Trophoblast cell (in vitro differentiated cells and primary cell): ENCODE measurements around the gene FGFBP3.

ENCODE experiments used
- DNase-seq, 2 donors: peaks; one replicate each; pipeline ENCODE4 v3.0.0-alpha.2; 2016
- H2AFZ ChIP-seq: 2 replicates; pipeline ENCODE4 v1.6.1; 2013; ENCODE audit warnings: low read length, moderate library complexity, mild to moderate bottlenecking; ENCODE audit not compliant: insufficient read depth, poor library complexity
- H2AK5ac ChIP-seq: 2 replicates; pipeline ENCODE4 v1.6.1; 2013; ENCODE audit warnings: mild to moderate bottlenecking, low read length
- H2BK120ac ChIP-seq: 2 replicates; pipeline ENCODE4 v1.6.1; 2013; ENCODE audit warnings: low read length, mild to moderate bottlenecking, moderate library complexity; ENCODE audit not compliant: insufficient read depth, poor library complexity
- H2BK12ac ChIP-seq: 2 replicates; pipeline ENCODE4 v1.6.1; 2013; ENCODE audit warnings: mild to moderate bottlenecking, low read length, moderate library complexity
- H2BK5ac ChIP-seq: 2 replicates; pipeline ENCODE4 v1.6.1; 2013; ENCODE audit warnings: low read length, low read depth, moderate library complexity, mild to moderate bottlenecking; ENCODE audit not compliant: poor library complexity
- H3K14ac ChIP-seq: 2 replicates; pipeline ENCODE4 v1.6.1; 2013; ENCODE audit warnings: mild to moderate bottlenecking, low read length
- H3K18ac ChIP-seq: 2 replicates; pipeline ENCODE4 v1.6.1; 2013; ENCODE audit warnings: mild to moderate bottlenecking, low read length
- H3K23ac ChIP-seq: 2 replicates; pipeline ENCODE4 v1.6.1; 2013; ENCODE audit warnings: low read length
- H3K27ac ChIP-seq: 2 replicates; pipeline ENCODE4 v1.5.1; 2013; ENCODE audit warnings: low read depth, mild to moderate bottlenecking, inconsistent platforms, low read length, moderate library complexity
- H3K27me3 ChIP-seq: 2 replicates; pipeline ENCODE4 v1.6.1; 2013; ENCODE audit warnings: inconsistent platforms, mild to moderate bottlenecking, low read length, moderate library complexity; ENCODE audit not compliant: insufficient read depth
- H3K36me3 ChIP-seq, 2 experiments: 1 replicate in 1 of 2; 2 replicates in 1 of 2; pipeline ENCODE4 v1.6.1; 2013; ENCODE audit warnings: low read length in 2 of 2, mild to moderate bottlenecking in 2 of 2, moderate library complexity in 1 of 2; ENCODE audit not compliant: insufficient read depth in 2 of 2, control insufficient read depth in 1 of 2
- H3K4ac ChIP-seq: 2 replicates; pipeline ENCODE4 v1.6.1; 2013; ENCODE audit warnings: low read depth, mild to moderate bottlenecking, low read length, moderate library complexity
- H3K4me1 ChIP-seq, 2 experiments: 1 replicate in 1 of 2; 2 replicates in 1 of 2; pipeline ENCODE4 v1.6.1; 2013; ENCODE audit warnings: low read length in 2 of 2, mild to moderate bottlenecking in 2 of 2, moderate library complexity in 1 of 2; ENCODE audit not compliant: insufficient read depth in 2 of 2, control insufficient read depth in 1 of 2
- H3K4me2 ChIP-seq: 2 replicates; pipeline ENCODE4 v1.6.1; 2013; ENCODE audit warnings: inconsistent platforms, mild to moderate bottlenecking, low read length, moderate library complexity
- H3K4me3 ChIP-seq: 2 replicates; pipeline ENCODE4 v1.5.1; 2013; ENCODE audit warnings: mild to moderate bottlenecking, low read depth, low read length, inconsistent platforms
- H3K79me1 ChIP-seq: one replicate; pipeline ENCODE4 v1.6.1; 2013; ENCODE audit warnings: low read length
- H3K79me2 ChIP-seq: 2 replicates; pipeline ENCODE4 v1.6.1; 2013; ENCODE audit warnings: low read length, mild to moderate bottlenecking; ENCODE audit not compliant: control insufficient read depth, insufficient read depth, poor library complexity
- H3K9ac ChIP-seq: 2 replicates; pipeline ENCODE4 v1.6.1; 2013; ENCODE audit warnings: mild to moderate bottlenecking, low read length
- H3K9me3 ChIP-seq: 2 replicates; pipeline ENCODE4 v1.6.1; 2013; ENCODE audit warnings: low read depth, mild to moderate bottlenecking, control low read depth, inconsistent platforms, low read length; ENCODE audit not compliant: insufficient read depth
- H4K12ac ChIP-seq: 2 replicates; pipeline ENCODE4 v1.6.1; 2013; ENCODE audit warnings: low read depth, mild to moderate bottlenecking, low read length, moderate library complexity
- H4K8ac ChIP-seq: 2 replicates; pipeline ENCODE4 v1.6.1; 2013; ENCODE audit warnings: low read depth, mild to moderate bottlenecking, low read length, moderate library complexity
- H4K91ac ChIP-seq: one replicate; pipeline ENCODE4 v1.6.1; 2013; ENCODE audit warnings: low read depth, mild to moderate bottlenecking, low read length, moderate library complexity
- WGBS: extraction: QIAGEN DNeasy Blood & Tissue Kit; methylation state at CpG from one replicate; pipeline ENCODE4 v1.1.7; 2013; ENCODE audit warnings: missing lambda C conversion rate; ENCODE audit not compliant: insufficient read length, insufficient coverage; ENCODE audit errors: extremely low coverage; 5-methylcytosine and 5-hydroxymethylcytosine counted together

FGFBP3 gene

DNA sequence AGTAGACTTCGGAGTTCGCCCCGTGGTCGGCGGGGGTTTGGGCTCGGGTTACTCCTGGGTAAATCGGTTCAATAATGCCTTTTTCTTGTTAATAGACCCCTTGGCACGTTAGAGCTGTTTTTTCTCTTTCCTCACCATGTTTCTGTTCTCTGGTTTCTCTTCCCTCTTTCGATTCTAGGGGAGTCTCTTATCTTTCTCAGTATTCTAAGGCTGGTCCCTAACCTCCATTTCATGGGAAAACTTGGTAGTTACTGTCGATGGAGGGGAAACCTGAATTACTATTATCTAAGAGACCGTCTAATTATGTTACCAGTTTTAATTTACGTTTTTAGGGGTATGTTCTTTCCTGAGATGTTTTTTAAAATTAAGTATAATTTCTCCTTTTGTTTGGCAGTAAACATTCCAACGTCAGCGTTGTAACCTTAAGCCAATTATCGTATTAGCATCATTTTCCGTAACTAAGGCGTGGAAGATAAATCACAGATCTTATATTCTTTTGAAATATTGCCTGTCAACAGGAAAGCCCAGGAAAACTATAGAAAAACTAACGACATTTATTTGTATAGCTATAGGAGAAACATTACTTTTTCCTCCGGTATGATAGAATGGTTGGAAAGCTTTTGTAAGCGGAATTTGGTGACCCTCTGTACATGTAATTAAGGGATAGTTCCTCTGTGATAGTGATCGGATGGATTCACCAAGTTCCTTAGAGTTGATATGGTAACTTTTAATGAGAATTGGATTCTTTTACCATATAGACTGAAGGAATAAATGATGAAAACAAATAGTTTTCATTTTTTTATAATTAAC, 15.1 kb upstream of the FGFBP3 start:
- H2AFZ ChIP-seq, result peak overlapping the region; percentile 92
- no peak overlapping the region for H2BK12ac ChIP-seq
- peaks cover 0 to 3% of the 10 kb centered on the region in 2 experiments for H3K36me3 ChIP-seq
- no peak overlapping the region for H3K23ac ChIP-seq
- H4K8ac ChIP-seq, result peak overlapping the region; percentile 97
- no peak overlapping the region for H2AK5ac ChIP-seq
- no peaks in the 10 kb centered on the region for H3K9me3 ChIP-seq
- peaks cover 3% of the 10 kb centered on the region for H3K79me2 ChIP-seq
- peak overlapping the region; percentile 67 for H3K27ac ChIP-seq
- H3K9ac ChIP-seq, result peak overlapping the region; percentile 90
- peak overlapping the region; percentile 87 for H3K4me2 ChIP-seq
- H3K4me1 ChIP-seq, result peaks cover 2 to 4% of the 10 kb centered on the region in 2 experiments
- WGBS, result no CpG with 5 or more reads among the region's 21 CpGs
- peak in 1 of 2 donors; percentile 58 for DNase-seq
- H4K91ac ChIP-seq, result peak overlapping the region; percentile 84
- peaks cover 6% of the 10 kb centered on the region for H3K79me1 ChIP-seq
- H3K4ac ChIP-seq, result peak overlapping the region; percentile 73
- H3K4me3 ChIP-seq, result peak overlapping the region; percentile 95
- H2BK120ac ChIP-seq, result no peak overlapping the region
- H3K27me3 ChIP-seq, result no peaks in the 10 kb centered on the region
- no peak overlapping the region for H3K14ac ChIP-seq
- no peak overlapping the region for H2BK5ac ChIP-seq
- H4K12ac ChIP-seq, result peak overlapping the region; percentile 82
- H3K18ac ChIP-seq, result no peak overlapping the region

DNA sequence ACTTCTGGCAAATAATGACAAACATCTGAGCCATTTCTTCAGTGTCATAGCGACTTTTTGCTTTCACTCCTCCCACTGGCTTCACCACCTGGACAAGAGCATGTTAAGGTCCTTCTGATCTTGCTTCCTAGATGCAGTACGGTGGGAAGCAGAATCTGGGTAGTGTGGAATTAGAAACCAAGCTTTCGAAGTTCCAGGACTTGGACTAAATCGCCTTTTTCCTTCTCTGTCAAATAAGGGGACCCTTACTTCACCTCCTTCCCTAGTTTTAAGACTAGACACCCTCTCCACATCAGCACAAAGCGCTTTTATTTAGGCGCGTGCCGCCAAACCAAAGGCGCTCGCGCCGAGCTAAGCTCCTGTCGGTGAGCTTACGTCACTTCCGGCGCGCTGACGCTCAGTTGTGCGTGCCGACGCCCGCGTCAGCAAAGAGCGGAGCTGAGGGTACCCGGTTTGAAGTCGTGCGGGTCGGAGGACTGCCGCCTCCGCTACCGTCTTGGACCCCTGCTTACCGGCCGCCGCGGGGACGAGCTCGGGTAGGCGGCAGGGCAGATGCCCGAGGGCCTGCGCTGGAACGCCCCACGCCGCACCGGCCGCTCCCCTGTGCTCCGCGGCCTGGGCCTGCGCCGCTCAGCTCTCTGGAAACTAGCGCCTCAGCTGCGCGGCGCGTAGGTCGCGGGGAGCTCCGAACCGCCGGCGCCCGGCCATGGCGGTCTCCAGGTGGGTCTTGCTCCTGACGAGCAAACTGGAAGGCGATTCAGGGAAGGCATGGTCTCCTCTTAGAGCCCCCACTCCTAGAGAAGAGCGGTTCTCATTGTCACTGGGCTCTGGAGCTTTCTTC, 14.3 kb upstream of the FGFBP3 start, which contains the start of gene BTAF1:
BTAF1 (plus strand) TSS at position 400 of the 841 bp plus-strand sequence; CDS start at position 707, 307 bp downstream.
- H4K8ac ChIP-seq, result peak within 1 kb of the TSS; percentile 97
- H3K4ac ChIP-seq, result peak within 1 kb of the TSS; percentile 73
- WGBS, result no CpG with 5 or more reads among the region's 65 CpGs
- peak within 1 kb of the TSS; percentile 84 for H4K91ac ChIP-seq
- peak within 1 kb of the TSS; percentile 56 for H2BK120ac ChIP-seq
- peak within 1 kb of the TSS; percentile 98 for H3K18ac ChIP-seq
- peak within 1 kb of the TSS; percentile 82 for H4K12ac ChIP-seq
- peaks cover 0 to 1% of the 10 kb centered on the region in 2 experiments for H3K36me3 ChIP-seq
- peak within 1 kb of the TSS; percentile 95 for H3K4me3 ChIP-seq
- H3K9ac ChIP-seq, result peak within 1 kb of the TSS; percentile 90
- H2BK5ac ChIP-seq, result peak within 1 kb of the TSS; percentile 70
- peak within 1 kb of the TSS; percentile 87 for H3K4me2 ChIP-seq
- peak within 1 kb of the TSS; percentile 95 for H3K14ac ChIP-seq
- H3K4me1 ChIP-seq, result peaks cover 2 to 4% of the 10 kb centered on the region in 2 experiments
- no peaks in the 10 kb centered on the region for H3K9me3 ChIP-seq
- peaks cover 3% of the 10 kb centered on the region for H3K79me2 ChIP-seq
- H2BK12ac ChIP-seq, result no peak within 1 kb of the TSS
- H3K27ac ChIP-seq, result peak within 1 kb of the TSS; percentile 78
- H2AFZ ChIP-seq, result peak within 1 kb of the TSS; percentile 92
- no peaks in the 10 kb centered on the region for H3K27me3 ChIP-seq
- DNase-seq, result peak; percentile 98 to 100
- no peak within 1 kb of the TSS for H3K23ac ChIP-seq
- peaks cover 6% of the 10 kb centered on the region for H3K79me1 ChIP-seq
- H2AK5ac ChIP-seq, result no peak within 1 kb of the TSS

DNA sequence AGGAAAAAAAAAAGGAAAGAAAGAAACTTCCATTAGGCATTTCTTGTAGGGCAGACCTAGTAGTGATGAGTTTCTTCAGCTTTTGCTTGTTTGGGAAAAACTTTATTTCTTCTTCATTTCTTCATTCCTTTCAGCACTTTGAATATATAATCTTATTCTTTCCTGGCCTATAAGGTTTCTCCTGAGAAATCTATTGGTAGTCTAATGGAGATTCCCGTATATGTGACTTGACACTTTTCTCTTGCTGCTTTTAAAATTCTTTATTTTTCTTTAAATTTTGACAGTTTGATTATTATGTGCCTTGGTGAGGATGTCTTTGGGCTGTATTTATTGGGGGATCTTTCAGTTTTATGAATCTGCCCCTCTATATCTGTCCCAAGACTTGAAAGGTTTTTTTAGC, 10.4 kb upstream of the FGFBP3 start:
- Histone ChIP-seq H3K9me3 (no peaks in the 10 kb centered on the region), H2BK12ac (no peak overlapping the region), H3K27me3 (no peaks in the 10 kb centered on the region), H3K79me1 (peaks cover 6% of the 10 kb centered on the region), H3K4ac (no peak overlapping the region), H3K9ac (no peak overlapping the region), H3K36me3 (no peaks in the 10 kb centered on the region), H2AFZ (no peak overlapping the region), H2BK5ac (no peak overlapping the region), H3K79me2 (peaks cover 3% of the 10 kb centered on the region), H4K91ac (no peak overlapping the region), H3K18ac (no peak overlapping the region), H3K27ac (no peak overlapping the region), H3K4me1 (peaks cover 2 to 4% of the 10 kb centered on the region in 2 experiments), H3K4me2 (no peak overlapping the region), H4K8ac (no peak overlapping the region), H3K23ac (no peak overlapping the region), H3K14ac (no peak overlapping the region), H2BK120ac (no peak overlapping the region), H2AK5ac (no peak overlapping the region), H3K4me3 (no peak overlapping the region), H4K12ac (no peak overlapping the region)
- DNase-seq, result no peak
- no CpG with 5 or more reads among the region's 1 CpG for WGBS

DNA sequence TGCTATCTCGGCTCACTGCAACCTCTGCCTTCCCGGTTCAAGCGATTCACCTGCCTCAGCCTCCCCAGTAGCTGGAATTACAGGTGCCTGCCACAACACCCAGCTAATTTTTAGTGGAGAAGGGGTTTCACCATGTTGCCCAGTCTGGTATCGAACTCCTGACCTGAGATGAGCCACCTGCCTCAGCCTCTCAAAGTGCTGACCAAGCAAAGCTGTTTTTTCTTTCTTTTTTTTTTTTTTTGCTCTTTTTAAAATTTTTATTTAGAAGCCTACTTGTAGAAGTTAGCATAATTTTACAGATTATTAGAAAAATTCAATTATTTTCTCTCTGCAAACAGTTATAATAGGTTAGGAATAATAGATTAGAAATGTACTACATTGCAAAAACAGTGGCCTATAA, 1.2 kb upstream of the FGFBP3 start:
- peaks cover 5% of the 10 kb centered on the region for H3K79me2 ChIP-seq
- H3K36me3 ChIP-seq, result peaks cover 1 to 2% of the 10 kb centered on the region in 2 experiments
- H3K4me3 ChIP-seq, result no peak overlapping the region
- no peak overlapping the region for H3K27ac ChIP-seq
- no peak overlapping the region for H3K14ac ChIP-seq
- H3K9ac ChIP-seq, result no peak overlapping the region
- no peak overlapping the region for H2BK120ac ChIP-seq
- H3K23ac ChIP-seq, result no peak overlapping the region
- DNase-seq, result no peak
- peaks cover 7% of the 10 kb centered on the region for H3K79me1 ChIP-seq
- H3K27me3 ChIP-seq, result no peaks in the 10 kb centered on the region
- H2BK12ac ChIP-seq, result no peak overlapping the region
- H3K4me2 ChIP-seq, result no peak overlapping the region
- WGBS, result no CpG with 5 or more reads among the region's 4 CpGs
- no peak overlapping the region for H4K12ac ChIP-seq
- H2AK5ac ChIP-seq, result no peak overlapping the region
- no peak overlapping the region for H3K4ac ChIP-seq
- no peak overlapping the region for H2BK5ac ChIP-seq
- no peak overlapping the region for H4K91ac ChIP-seq
- H2AFZ ChIP-seq, result no peak overlapping the region
- no peak overlapping the region for H3K18ac ChIP-seq
- H3K9me3 ChIP-seq, result no peaks in the 10 kb centered on the region
- peaks cover 6 to 7% of the 10 kb centered on the region in 2 experiments for H3K4me1 ChIP-seq
- no peak overlapping the region for H4K8ac ChIP-seq
